K562 (cell line): ENCODE measurements around the gene ATP2A3. TPM values are rescaled to one million over a fixed set of nuclear protein-coding genes. Genes with fewer than 3 reads are reported as not detected.
A peak's percentile ranks its signal among the peaks of the same experiment; 100 is the strongest.

Source experiments
- ATF1 ChIP-seq, 2 experiments: fragments of 450-650 bp in 1 of 2; IDR thresholded peaks; 2 replicates each; pipeline ENCODE4 v1.6.1; 2016; ENCODE audit warnings: missing compliant biosample characterization in 1 of 2, missing genetic modification characterization in 1 of 2
- E2F5 ChIP-seq: sonication (generic); formaldehyde crosslinking; IDR thresholded peaks from 2 replicates; pipeline ENCODE4 v1.8.0; 2022; ENCODE audit warnings: mild to moderate bottlenecking, missing genetic modification reagents
- GATAD2B ChIP-seq: fragments of 450-650 bp; IDR thresholded peaks from 2 replicates; pipeline ENCODE4 v1.6.1; 2017; ENCODE audit warnings: mild to moderate bottlenecking, borderline replicate concordance
- HDGF ChIP-seq: fragments of 450-650 bp; IDR thresholded peaks from 2 replicates; pipeline ENCODE4 v1.6.1; 2016
- MLX ChIP-seq, 2 experiments: fragments of 450-650 bp in 1 of 2; sonication (generic) in 1 of 2; formaldehyde crosslinking; conservative IDR thresholded peaks; 2 replicates each; pipeline versions ENCODE4 v1.4.0 to v1.8.1; 2020 to 2022; ENCODE audit warnings: mild to moderate bottlenecking in 1 of 2, missing genetic modification reagents in 1 of 2
- NCOA1 ChIP-seq: fragments of 450-650 bp; IDR thresholded peaks from 2 replicates; pipeline ENCODE4 v1.6.1; 2016; ENCODE audit warnings: low read depth
- RAD51 ChIP-seq: fragments of 450-650 bp; IDR thresholded peaks from 2 replicates; pipeline ENCODE4 v1.7.1; 2016; ENCODE audit warnings: low read depth, mild to moderate bottlenecking, borderline replicate concordance
- SFPQ ChIP-seq: fragments of 200-400 bp; formaldehyde crosslinking; IDR thresholded peaks from 2 replicates; pipeline ENCODE4 v1.6.1; 2017; ENCODE audit warnings: mild to moderate bottlenecking, low read depth, low read length, moderate library complexity
- ZBTB17 ChIP-seq: fragments of 450-650 bp; formaldehyde crosslinking; IDR thresholded peaks from 2 replicates; pipeline ENCODE4 v1.4.0; 2020; ENCODE audit warnings: mild to moderate bottlenecking
- ZBTB34 ChIP-seq: fragments of 250-450 bp; sonication (Bioruptor Pico); IDR thresholded peaks from 2 replicates; pipeline ENCODE4 v1.8.0; 2021; ENCODE audit warnings: mild to moderate bottlenecking, moderate library complexity
- ZBTB5 ChIP-seq: fragments of 450-650 bp; IDR thresholded peaks from 2 replicates; pipeline ENCODE4 v1.6.1; 2017; ENCODE audit warnings: antibody characterized with exemption
- ZBTB9 ChIP-seq: fragments of 450-650 bp; formaldehyde crosslinking; IDR thresholded peaks from 2 replicates; pipeline ENCODE4 v1.4.0; 2020; ENCODE audit warnings: mild to moderate bottlenecking, moderate library complexity
- ZHX1 ChIP-seq: fragments of 150-350 bp; conservative IDR thresholded peaks from 2 replicates; pipeline ENCODE4 v1.6.1; 2014; ENCODE audit warnings: low read length
- ZNF212 ChIP-seq: fragments of 450-650 bp; formaldehyde crosslinking; IDR thresholded peaks from 2 replicates; pipeline ENCODE4 v1.4.0; 2020; ENCODE audit warnings: mild to moderate bottlenecking
- ZNF239 ChIP-seq: fragments of 250-450 bp; sonication (Bioruptor Pico); IDR thresholded peaks from 2 replicates; pipeline ENCODE4 v1.4.0; 2020; ENCODE audit warnings: mild to moderate bottlenecking
- ZNF274 ChIP-seq: IDR thresholded peaks from 2 replicates; pipeline ENCODE4 v1.6.1; 2011; ENCODE audit warnings: low read depth, mild to moderate bottlenecking, low read length, moderate library complexity, borderline replicate concordance
- polyA plus RNA-seq, 8 experiments: library from polyadenylated mRNA; depleted of rRNA in 4 of 8; stranded (reverse) in 5 of 8; unstranded in 3 of 8; fragments of >200 nt; fragmentation: Nextera tagmentation in 2 of 8; fragmentation: Illumina TruSeq in 1 of 8; extraction: Ambion mirVana in 2 of 8; extraction: Trizol in 1 of 8; gene quantifications; 2 replicates each; pipeline versions ENCODE4 v1.2.1 to v1.2.3, GENCODE V29; 2011 to 2014; ENCODE audit warnings: inconsistent platforms in 1 of 8, missing spikeins in 1 of 8
- total RNA-seq, 7 experiments: library from RNA; depleted of rRNA in 6 of 7; stranded (reverse); fragments of >200 nt in 6 of 7; fragmentation: Illumina TruSeq in 2 of 7; extraction: Trizol in 2 of 7; gene quantifications; 2 replicates each; pipeline versions ENCODE4 v1.2.1 to v1.2.3, GENCODE V29; 2011 to 2021; ENCODE audit warnings: low replicate concordance in 1 of 7

The ATP2A3 gene
- total and polyA plus RNA-seq, 9 of the 15 experiments (the other 6 are each of a cell fraction or from before 2014, with no cell fraction given) = 0.65 to 103 (median 31.3) TPM

- TF ChIP-seq ZHX1 (no peak), RAD51 (no peak), NCOA1 (no peak), ZBTB34 (no peak), ATF1 (CRISPR knock-in tag; IDR thresholded peaks at IDR 0.05) (no peak), ATF1 (tag; IDR thresholded peaks at IDR 0.05) (peak; percentile 61), MLX (CRISPR knock-in tag; conservative IDR thresholded peaks at IDR 0.05) (no peak), ZNF212 (no peak), ZNF274 (no peak), HDGF (no peak), E2F5 (CRISPR knock-in tag) (no peak), GATAD2B (no peak), ZNF239 (CRISPR knock-in tag) (no peak), ZBTB17 (no peak), ZBTB9 (CRISPR knock-in tag) (no peak), SFPQ (no peak), ZBTB5 (no peak)
Measured at GRCh38 chr17:3913531-3914311, 50.5 kb downstream of the ATP2A3 start (continued).
